Measurements from ENCODE around the gene ACER2.

Gene ACER2

DNA sequence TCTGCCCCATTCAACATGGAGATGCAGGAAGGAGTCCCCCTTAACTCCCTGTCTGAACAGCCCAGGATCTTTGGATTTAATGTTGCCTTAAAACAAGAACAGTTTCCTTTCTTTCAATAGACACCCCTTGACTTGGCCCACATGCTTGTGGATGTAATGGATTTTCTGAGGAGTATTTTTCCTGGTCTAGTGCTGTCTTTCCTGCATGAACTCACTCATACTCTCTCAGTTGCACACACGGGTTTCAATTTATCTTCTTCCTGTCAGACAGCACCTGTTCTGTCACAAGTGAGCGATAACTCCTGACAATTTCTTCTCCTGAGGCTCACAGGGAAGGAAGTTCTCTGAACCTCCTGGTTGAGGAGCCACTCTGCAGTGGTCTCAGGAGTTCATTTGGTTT is 85.1 kb downstream of the ACER2 start:
- TF ChIP-seq, protein P1, sequence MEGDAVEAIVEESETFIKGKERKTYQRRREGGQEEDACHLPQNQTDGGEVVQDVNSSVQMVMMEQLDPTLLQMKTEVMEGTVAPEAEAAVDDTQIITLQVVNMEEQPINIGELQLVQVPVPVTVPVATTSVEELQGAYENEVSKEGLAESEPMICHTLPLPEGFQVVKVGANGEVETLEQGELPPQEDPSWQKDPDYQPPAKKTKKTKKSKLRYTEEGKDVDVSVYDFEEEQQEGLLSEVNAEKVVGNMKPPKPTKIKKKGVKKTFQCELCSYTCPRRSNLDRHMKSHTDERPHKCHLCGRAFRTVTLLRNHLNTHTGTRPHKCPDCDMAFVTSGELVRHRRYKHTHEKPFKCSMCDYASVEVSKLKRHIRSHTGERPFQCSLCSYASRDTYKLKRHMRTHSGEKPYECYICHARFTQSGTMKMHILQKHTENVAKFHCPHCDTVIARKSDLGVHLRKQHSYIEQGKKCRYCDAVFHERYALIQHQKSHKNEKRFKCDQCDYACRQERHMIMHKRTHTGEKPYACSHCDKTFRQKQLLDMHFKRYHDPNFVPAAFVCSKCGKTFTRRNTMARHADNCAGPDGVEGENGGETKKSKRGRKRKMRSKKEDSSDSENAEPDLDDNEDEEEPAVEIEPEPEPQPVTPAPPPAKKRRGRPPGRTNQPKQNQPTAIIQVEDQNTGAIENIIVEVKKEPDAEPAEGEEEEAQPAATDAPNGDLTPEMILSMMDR (conservative IDR thresholded peaks at IDR 0.05; ENCODE audit: low read depth) = no peak
- ChIA-PET CTCF (interaction anchor here (0.5 to 0.6 kb wide), 3 partner anchors 23 to 113 kb away, joined by 3 to 4 read pairs (median 3); no protein-coding TSS in a partner anchor), POLR2A (ENCODE audit: low non-redundant PET) (no interaction called here)
- no peak overlapping the region for H3K27ac ChIP-seq
- no peak for DNase-seq (ENCODE audit: low spot score)

DNA sequence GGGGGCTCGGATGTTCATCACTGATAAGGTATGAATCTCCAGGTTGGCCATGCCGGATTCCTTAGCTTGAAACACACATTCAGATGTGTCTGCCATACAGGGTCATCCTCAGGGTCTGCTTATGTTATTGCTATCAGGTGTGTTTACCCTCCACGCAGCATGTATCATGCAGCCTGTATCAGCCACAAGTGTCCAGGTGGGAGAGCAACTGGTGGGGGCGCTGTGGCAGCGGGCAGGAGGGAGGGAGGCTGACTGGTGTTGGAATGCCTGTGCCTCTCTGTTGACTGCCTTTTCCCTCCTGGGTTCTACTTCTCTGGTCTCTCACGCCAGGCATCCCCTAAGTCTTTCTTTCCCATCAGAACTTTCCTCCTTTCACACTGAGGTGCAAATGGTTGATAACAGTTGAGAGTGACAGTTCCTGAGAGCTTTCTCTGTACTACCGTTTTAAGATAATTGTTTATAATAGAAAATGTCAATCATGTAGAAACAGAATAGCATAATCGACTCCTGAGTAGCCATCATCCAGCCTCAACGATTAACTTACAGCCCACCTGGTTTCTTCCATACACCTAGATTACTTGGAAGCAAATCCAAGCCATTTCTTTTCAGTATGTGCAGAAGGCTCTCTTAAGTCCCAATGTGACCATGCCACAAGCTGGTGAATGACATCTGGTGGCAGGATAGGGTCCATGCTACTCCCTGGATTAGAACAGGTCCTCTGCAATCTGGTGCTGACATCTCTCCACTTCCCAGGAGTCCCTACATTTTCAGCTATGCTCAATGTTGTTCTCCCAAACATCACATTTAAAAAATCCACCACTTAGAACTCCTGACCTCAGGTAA is 86.6 kb downstream of the ACER2 start:
- ChIA-PET POLR2A (ENCODE audit: low non-redundant PET) (no interaction called here), CTCF (interaction anchor here (0.5 to 0.6 kb wide), 3 partner anchors 22 to 862 kb away, joined by 3 to 4 read pairs (median 4); no protein-coding TSS in a partner anchor)
- no peak overlapping the region for H3K27ac ChIP-seq
- TF ChIP-seq, protein P1 (conservative IDR thresholded peaks at IDR 0.05; ENCODE audit: low read depth) = no peak
- DNase-seq (ENCODE audit: low spot score) = no peak

DNA sequence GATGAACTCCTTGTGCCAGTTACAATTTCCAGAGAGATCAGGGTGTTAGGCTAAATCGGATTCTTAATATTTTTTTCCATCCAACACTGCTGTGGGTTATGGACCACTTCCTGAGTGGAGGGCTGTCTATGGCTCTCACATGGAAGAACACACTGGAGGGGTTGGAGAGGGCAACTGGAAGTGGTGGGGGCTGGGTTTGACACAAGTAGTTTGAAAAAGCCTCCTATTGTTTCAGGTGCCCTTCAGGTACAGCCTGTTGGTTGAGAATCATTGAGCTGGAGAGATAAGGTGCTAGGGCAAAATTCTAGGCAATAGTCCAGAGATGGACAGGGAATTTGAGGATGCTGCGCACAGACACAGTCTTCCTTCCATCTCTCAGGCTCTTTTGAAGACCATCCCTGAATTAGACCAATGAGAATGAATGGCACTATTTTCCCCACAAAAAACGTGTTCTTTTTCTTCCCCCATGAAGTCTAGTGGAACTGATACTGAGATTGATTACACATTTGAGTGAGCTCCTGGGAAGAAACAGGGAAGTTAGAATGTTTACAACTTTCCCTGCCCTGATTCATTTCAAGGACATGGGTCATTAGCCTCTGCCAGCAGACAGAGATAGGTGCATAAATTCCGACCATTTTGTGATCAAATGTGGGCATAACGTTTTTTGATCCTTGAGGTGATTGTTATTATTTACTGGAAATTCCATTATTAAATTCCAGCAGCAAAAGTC is 87.7 kb downstream of the ACER2 start:
- ChIA-PET POLR2A (ENCODE audit: low non-redundant PET) (no interaction called here), CTCF (interaction anchor here (0.5 to 0.7 kb wide), 2 partner anchors 90 to 1265 kb away, joined by 3 to 4 read pairs; no protein-coding TSS in a partner anchor)
- TF ChIP-seq, protein P1 (conservative IDR thresholded peaks at IDR 0.05; ENCODE audit: low read depth) = no peak

DNA sequence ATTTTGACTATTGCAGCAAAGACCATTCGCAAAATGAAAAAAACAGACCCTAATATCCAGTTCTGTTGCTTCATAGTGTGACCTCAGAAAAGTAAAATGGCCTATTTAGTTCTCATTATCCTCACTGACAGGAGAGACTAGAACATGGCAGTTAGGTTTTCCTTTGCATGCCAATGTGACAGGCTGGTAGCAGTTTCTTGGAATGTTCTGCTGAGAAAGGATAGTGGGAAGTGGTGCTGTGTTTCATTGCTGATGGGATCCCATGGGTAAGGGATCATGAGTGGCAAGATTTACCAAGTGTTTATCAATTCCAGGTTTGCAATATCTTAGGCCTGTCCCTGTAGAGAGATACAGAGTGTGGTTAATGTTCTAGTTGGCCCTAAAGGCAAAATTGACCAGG is 88.5 kb downstream of the ACER2 start:
- ChIA-PET POLR2A (ENCODE audit: low non-redundant PET) (no interaction called here), CTCF (interaction anchor here (0.7 kb wide), 1 partner anchor 1264 kb away, joined by 3 read pairs; no protein-coding TSS in a partner anchor)
- TF ChIP-seq, protein P1 (conservative IDR thresholded peaks at IDR 0.05; ENCODE audit: low read depth) = no peak
- DNase-seq (ENCODE audit: low spot score) = no peak
- H3K27ac ChIP-seq = no peak overlapping the region

More for the DNA sequence above, 87.7 kb downstream of the ACER2 start:
- H3K27ac ChIP-seq = no peak overlapping the region
- no peak for DNase-seq (ENCODE audit: low spot score)

DNA sequence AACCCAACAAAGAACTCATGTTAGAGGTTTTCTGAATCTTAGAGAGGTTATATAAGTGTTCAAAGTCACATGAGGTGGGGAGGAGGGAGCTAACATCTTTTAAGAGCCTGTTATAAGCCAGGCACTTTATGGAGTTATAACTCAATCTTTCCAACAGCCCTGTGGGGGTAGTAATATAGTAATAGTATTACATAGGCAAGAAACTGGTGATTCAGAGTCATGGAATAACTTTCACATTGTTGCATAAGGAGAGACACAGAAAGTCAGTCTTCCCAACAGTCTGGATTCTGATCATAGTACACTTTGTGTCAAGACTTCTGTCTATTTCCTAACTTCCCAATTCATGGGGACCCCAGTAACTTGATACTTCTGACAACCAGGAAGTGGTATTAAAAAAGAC is 89.2 kb downstream of the ACER2 start:
- TF ChIP-seq, protein P1 (conservative IDR thresholded peaks at IDR 0.05; ENCODE audit: low read depth) = no peak
- no peak overlapping the region for H3K27ac ChIP-seq
- DNase-seq (ENCODE audit: low spot score) = no peak
- ChIA-PET CTCF (no interaction called here), POLR2A (ENCODE audit: low non-redundant PET) (no interaction called here)
